H4 (cell line): ENCODE measurements around the gene RNU5B-1. TPM values are rescaled to one million over a fixed set of nuclear protein-coding genes. Genes with fewer than 3 reads are reported as not detected.
A peak's percentile ranks its signal among the peaks of the same experiment; 100 is the strongest.

ENCODE experiments used
- DNase-seq: peaks from one replicate; pipeline ENCODE4 v3.0.0-alpha.2; 2015; ENCODE audit warnings: low spot score
- total RNA-seq: library from RNA; depleted of rRNA; stranded (reverse); fragments of >200 nt; shearing (Covaris generic); gene quantifications from 2 replicates; pipeline ENCODE4 v1.2.3, GENCODE V29; 2014

RNU5B-1 gene
- total RNA-seq, 1 experiment from 2014 or later: not detected

DNA sequence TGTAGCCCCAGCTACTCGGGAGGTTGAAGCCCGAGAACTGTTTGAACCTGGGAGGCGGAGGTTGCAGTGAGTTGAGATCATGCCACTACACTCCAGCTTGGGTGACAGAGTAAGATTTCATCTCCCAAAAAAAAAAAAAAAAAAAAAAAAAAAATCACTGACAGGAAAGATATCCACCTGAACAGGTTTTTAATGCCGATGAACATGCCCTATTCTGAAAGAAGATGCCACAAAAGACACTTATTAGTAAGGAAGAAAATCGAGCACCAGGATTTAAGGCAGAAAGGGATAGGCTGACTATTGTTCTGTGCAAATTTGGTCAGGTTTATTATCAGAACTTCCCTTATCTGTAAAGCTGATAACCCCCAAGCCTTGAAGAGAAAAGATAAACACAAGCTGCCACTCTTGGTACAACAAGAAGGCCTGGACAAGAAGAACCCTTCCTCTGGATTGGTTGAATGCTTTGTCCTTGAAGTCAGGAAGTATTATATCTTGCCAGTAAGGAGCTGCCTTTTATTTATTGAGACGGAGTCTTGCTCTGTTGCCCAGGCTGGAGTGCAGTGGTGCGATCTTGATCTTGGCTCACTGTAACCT lies 15.1 kb upstream of the RNU5B-1 start:
- DNase-seq: no peak

DNA sequence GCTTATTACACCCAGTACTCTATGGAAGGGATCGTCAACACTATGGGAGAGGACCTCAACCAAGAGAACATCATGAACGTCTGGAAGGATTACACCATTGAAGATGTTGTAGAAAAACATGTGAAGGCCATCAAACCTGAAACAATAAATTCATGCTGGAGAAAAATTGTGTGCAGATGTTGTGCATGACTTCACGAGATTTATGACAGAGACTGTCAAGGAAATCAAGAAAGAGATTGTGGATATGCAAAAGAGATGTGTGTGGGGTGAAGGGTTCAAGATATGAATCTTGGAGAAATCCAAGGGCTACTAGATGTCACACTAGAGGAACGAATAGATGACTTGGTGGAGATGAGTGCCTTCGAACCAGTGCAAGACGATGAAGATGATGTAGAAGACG lies 14.2 kb upstream of the RNU5B-1 start:
- DNase-seq: no peak

DNA sequence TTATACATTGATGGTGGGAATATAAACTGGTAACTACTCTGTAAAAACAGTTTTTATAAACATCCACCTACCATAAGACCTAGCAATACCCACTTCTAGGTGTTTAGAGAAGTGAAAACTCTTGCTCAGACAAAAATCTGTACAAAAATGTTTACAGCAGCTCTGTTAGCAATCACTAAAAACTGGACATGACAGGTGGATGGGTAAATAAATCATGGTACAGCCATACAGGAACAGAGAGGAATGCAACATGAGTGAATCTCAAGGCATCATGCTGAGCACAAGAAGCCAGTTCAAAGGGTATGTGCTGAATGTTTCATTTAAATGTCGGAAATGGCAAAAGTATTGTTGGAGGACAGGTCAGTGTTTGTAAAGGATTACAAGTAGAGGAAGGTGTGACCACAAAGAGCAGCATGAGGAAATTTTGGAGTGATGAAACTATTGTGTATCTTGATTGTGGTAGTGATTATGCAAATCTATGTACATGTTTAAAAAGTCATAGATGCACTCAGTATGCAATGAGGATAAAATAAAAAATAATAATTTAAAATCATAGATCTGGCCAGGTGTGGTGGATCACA lies 11.4 kb upstream of the RNU5B-1 start:
- no peak for DNase-seq

DNA sequence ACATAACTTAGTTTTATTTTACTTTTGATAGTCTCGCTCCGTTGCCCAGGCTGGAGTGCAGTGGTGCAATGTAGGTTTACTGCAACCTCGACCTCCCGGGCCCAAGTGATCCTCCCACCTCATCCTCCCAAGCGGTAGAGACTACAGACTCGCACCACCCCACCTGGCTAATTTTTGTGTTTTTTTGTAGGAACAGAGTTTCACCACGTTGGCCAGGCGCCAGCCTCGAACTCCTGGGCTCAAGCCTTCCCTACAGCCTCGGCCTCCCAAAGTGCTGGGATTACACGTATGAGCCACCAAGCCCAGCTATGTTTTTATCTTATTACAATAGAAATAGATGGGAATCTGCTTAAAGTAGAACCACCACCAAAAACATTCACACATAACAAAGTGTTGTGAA lies 5.7 kb upstream of the RNU5B-1 start:
- DNase-seq: no peak

DNA sequence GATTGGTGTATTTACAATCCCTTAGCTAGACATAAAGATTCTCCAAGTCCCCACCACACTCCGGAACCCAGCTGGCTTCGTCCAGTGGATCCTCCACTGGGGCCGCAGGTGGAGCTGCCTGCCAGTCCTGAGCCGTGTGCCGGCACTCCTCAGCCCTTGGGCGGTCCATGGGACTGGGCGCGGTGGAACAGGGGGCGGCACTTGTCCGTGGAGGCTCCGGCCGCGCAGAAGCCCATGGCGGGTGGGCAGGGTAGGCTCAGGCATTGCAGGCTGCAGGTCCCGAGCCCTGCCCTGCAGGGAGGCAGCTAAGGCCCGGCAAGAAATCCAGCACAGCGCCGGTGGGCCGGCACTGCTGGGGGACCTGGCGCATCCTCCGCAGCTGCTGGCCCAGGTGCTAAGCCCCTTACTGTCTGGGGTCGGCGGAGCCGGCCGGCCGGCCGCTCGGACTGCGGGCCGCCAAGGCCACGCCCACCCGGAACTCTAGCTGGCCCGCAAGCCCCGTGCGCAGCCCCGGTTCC lies 3.5 kb upstream of the RNU5B-1 start:
- DNase-seq: no peak

DNA sequence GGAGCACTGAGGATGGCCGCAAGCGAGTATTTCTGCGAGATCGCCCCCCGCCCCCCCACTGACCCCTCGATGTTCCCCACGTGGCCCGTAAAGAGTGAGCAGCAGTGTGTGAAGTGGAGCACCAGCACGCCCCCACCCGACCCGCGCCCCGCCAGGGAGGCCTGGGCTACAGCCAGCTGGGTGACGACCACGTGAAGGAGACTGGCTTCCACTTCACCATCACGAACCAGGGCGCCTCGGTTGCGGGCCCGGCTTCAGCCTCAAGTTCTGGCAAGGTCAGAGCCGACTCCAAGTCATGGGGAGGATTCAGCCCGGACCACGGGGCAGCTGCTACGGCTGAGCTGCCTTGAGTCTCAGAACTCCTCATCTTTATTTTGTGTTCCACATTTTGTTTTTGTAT lies 2.4 kb upstream of the RNU5B-1 start:
- DNase-seq: no peak

DNA sequence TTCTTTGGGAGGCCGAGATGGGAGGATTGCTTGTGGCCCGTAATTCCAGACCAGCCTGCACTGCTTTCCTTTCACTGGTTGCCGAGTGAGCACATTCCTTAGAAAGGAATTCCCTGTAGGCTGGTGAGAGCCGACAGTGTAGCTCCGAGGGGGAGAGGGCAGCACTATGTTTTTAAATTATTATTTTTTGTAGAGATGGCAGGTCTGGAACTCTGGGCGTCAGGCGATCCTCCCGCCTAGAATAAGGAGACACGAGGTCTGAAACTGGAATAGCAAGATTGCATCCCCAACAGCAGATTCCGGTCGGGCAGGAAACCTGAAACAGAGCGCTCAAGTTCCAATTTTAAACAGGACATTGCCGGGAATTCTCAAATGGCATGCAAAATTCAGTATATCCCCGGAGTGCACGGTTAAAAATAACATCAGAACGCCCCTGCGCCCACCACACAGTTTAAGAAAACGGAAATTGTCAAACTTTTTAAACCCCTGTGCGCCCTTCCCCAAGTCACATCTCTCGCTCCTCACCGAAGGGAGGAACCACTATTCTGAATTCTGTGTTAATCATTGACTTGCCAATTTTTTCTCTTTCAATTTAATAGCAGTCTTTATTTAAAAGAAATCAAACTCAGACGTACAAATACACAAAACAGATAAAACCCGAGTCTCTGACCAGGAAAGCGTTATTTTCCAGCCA lies 643 bp upstream of the RNU5B-1 start:
- peak; percentile 36 for DNase-seq

DNA sequence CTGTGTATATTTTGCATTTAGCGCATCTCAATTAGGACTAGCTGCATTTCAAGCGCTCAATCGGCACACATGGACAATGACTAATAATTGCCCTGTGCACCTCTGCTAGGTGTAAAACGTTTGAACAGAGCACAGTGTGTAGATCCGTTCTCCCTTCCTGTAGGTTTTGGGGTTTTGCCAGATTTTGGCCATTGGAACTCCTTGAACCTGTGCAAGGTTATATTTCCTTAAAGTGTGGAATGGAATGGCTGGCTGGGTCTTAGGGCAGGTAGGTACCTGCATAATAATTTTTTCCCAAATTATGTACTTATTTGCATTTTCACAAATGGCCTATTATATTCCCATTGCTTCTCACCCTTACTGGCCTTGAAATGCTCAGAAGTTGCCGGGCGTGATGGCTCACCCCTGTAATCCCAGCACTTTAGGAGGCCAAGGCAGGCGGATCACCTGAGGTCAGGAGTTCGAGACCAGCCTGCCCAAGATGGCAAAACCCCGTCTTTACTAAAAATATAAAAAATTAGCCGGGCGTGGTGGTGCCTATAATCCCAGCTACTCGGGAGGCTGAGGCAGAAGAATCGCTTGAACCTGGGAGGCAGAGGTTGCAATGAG lies 777 bp downstream of the RNU5B-1 start:
- DNase-seq: no peak

DNA sequence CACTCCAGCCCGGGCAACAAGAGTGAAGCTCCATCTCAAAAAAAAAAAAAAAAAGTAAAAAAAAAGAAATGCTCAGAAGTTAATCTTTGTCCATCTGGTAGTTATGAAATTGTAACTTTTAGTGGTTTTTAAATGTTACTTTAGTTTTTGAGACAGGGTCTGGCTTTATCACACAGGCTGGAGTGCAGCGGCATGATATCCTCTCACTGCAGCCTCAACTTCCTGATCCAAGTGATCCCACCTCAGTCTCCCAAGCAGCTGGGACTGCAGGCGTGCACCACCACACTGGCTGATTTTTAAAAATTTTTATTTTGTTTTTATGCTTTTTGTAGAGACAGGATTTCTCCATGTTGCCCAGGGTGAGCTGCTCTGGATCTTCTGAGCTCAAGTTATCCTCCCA lies 1.3 kb downstream of the RNU5B-1 start:
- no peak for DNase-seq

DNA sequence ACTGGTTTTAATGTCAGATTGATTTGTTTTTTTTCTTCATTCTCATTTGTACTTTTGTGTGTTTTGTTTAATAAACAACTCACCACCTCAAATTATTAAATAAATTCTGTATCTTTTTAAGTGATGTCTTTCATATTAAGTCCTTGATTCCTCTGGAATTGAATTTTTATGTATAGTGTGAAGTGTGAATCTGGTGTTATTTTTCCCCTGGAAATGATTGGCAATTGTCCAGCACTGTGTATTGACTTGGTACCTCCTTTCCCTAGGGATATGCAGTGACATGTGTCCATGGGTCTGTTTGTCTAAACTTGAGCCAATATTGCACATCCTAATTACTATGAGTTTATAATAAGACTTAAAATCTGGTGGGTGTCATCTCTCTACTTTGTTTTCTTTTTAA lies 2.1 kb downstream of the RNU5B-1 start:
- DNase-seq: no peak

DNA sequence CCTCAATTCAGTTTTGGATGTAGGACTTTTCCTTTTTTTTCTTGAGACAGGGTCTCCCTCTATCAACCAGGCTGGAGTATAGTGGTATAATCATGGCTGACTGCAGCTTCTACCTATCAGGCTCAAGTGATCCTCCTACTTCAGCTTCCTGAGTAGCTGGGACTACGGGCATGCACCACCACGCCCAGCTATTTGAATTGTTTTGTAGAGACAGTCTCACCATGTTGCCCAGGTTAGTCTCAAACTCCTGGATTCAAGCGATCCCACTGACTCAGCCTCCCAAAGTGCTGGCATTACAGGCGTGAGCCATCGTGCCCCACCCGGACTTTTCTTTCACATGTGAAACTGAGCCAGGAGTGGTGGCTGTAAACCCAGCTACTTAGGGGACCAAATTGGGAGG lies 3.5 kb downstream of the RNU5B-1 start:
- no peak for DNase-seq

DNA sequence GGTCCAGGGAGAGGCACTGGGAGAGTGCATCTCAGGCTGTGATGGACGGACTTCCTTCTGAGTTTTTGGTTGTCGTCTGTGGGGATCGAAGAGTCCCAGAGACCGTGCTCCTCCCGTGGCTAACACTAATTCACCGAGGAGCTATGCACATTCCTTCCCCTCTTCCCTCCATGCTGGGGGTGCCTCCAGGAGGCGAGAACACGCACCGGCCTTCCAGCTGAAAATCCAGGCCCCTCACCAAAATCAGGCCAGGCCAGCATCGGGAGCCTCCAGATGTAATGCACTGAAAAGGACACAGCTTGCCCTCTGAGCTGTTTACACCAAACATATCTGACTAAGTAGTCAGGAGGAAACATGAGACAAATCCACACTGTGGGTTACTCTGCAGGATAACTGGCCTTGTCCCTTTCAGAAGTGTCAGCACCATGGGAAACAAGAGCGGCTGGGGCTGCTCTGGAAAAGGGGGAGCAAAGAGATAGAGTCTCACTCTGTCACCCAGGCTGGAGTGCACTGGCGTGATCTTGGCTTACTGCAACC lies 5.5 kb downstream of the RNU5B-1 start:
- DNase-seq: peak; percentile 30

DNA sequence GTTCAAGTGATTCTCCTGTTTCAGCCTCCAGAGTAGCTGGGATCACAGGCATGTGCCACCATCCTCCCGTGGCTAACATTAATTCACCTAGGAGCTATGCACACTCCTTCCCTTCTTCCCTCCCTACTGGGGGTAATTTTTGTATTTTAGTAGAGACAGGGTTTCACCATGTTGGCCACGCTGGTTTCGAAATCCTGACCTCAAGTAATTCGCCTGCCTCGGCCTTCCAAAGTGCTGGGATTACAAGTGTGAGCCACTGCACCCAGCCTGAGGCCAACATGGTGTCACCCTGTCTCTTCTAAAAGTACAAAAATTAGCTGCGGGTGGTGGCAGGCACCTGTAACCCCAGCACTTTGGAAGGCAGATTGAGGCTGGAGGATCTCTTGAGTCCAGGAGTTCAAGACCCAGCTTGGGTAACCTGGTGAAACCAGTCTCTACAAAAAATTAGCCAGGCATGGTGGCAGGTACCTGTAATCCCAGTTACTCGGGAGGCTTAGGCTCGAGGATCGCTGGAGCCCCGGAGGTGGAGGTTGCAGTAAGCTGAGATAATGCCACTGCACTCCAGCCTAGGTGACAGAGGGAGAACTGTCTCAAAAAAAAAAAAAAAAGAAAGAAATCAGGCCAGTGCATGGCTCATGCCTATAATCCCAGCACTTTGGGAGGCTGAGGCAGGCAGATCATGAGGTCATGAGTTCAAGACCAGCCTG lies 6.1 kb downstream of the RNU5B-1 start:
- DNase-seq: no peak

DNA sequence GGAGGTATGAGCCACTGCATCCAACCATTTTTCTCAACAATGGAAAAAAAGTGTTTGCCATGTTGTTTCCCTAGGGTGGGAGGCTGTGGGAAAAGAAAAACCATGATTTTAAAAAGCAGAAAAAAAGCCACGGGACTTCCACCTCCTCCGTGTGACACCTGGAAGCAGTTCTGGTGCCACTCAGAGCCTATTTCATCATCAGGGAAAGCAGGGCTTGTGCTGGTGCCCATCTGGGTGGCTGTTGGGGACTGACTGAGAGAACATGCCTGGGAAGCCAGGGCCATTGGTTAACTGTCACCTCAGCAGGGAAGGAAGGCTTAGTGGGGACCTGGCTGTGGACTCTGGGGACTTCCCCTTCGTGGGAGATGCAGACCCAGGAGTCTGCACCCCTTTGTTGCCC lies 7.3 kb downstream of the RNU5B-1 start:
- DNase-seq: no peak

DNA sequence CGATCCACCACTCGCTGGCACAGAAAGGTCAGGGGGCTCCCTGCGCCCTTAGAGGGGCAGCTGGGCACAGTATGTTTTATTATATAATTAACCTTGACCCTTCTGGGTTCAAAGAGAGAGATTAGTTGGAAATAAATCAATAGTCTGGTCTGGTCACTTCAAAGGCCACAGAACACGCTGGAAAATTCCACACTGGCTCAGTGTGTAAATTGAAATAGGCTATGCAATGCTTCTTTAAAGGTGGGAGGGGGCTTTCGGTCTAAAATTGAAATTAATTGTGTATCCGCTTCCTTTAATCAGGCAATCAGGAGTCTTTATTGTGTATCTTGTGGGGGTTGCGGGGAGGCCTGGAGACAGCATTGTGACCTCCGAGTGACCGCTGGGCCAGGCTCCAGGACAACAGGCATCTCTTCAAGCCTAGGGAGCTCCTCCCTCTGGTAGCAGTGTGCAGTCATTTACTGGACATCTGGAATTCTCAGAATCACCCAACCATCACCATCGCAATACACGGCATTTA lies 8.0 kb downstream of the RNU5B-1 start:
- no peak for DNase-seq

DNA sequence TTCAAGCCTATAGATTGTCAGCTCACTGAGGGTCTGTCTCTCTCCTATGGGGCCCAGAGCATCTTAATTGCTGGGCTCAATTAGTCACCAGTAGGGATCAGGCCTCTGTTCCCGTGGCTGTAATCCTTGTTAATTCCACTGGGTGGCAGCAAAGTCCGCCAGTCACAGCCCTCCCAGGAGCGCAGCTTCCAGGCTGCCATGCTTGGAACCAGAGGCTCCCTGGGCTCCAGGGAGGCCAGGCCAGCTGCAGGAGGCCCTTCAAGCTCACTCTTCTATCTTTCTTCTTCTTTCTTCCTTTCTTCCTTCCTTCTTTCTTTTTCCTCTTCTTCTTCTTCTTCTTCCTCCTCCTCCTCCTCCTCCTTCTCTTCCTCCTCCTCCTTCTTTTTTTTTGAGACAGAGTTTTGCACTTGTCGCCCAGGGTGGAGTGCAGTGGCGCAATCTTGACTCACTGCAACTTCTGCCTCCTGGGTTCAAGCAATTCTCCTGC lies 14.4 kb downstream of the RNU5B-1 start:
- peak; percentile 64 for DNase-seq

DNA sequence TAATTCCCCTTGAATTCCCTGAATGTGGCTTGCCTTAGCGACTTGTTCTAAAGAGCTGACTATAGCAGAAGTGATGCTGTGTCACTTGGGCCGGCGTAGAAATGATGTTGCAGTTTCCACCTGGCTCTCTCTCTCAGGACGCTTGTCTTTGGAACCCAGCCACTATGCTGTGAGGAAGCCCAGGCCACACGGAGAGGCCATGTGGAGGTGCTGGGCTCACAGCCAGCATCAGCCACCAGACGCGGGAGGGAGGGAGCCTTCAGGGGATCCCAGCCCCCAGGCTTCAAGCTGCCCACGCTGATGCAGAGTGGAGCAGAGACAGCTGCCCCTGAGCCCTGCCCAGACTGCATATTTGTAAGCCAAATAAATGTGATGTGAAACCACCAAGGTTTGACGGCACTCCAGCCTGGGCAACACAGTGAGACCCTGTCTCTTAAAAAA lies 18.6 kb downstream of the RNU5B-1 start:
- peak; percentile 91 for DNase-seq

DNA sequence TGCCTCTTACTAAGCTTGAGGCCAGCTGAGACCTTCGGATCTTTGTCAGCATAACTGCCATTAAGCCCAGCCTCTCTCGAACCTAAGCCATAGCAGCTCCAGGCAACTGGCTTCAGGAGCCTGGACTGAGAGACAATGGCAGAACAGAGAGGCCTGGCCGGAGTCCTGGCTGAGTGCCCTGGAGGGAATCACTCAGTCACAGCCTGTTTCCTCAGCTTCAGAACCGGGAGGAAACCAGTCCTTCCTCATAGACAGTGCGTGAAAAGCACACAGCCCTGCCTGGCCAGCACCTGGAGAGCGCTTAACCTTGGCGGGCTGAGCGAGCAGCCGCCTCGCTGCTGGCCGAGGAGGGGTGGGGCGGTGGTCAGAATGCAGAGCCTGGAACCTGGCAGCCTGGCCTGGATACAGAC lies 21.6 kb downstream of the RNU5B-1 start:
- no peak for DNase-seq

DNA sequence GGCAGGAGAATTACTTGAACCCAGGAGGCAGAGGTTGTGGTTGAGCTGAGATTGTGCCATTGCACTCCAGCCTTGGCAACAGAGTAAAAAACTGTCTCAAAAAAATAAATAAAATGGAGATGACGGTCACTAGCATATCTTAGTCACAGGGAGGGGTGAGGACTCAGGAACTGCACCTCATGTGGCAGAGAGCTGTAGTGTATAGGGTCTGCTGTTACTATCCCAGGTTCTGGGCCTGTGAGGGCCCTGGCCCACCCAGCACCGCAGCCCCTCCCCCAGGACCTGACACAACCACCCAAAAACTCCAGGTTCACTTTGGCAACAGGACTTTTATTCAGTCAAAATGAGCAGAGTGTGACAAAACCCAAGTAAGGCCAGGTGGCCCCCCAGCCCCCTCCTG lies 22.3 kb downstream of the RNU5B-1 start:
- DNase-seq: no peak

DNA sequence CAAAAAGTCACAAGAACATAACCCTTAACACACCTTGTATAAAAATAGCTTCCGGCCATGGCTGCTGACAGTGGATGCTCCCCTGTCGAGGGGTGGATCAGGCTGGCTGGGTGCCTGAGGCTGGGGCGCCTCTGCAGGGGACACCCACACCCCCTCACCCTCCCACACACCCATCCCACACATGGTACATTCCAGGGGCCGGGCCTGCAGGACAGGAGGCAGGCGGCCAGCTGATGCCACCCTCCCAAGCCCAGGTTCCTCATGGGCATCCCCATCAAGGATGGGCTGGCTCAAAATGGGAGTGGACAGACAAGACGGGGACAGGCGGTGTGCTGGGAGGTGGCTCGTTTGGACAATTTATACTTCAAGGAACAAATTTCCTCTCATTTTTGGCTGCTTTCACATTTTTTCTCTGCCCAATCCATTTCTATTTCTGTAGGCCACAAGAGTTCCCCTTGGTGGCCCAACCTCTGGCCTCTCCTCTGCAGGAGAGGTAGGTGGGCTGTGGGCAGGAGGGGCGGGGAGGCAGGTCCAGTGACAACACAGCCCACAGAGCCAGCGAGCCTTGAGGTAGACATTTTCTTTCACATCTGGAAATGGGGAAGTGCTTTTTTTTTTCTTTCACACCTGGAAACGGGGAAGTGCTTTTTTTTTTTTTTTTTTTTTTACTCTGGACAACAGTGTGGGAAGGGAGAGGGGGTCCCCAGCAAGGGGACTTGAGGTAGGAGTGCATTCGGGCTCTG lies 23.3 kb downstream of the RNU5B-1 start:
- DNase-seq: no peak
